ENCODE measurements around the gene ELP4.
A peak's percentile ranks its signal among the peaks of the same experiment; 100 is the strongest.
"Not testable (repeated sequence)": the region's sequence is repeated elsewhere in the genome, so short reads cannot be mapped to it uniquely, and the experiment has no call there.

Gene ELP4

GRCh38 chr11:31671681-31672080, 162.1 kb downstream of the ELP4 start:
- TF ChIP-seq CTCF (conservative IDR thresholded peaks at IDR 0.05; ENCODE audit: low read depth, low read length), result no peak
- no peak overlapping the region for H3K4me3 ChIP-seq (ENCODE audit: low read depth, low read length)

GRCh38 chr11:31673108-31673507, 163.5 kb downstream of the ELP4 start:
- DNase-seq (ENCODE audit: low read depth); H3K4me3 ChIP-seq (ENCODE audit: low read depth, low read length): not testable (repeated sequence)

More at GRCh38 chr11:31671681-31672080, 162.1 kb downstream of the ELP4 start:
- DNase-seq (ENCODE audit: low read depth), result peak; percentile 12

- H3K4me3 ChIP-seq (ENCODE audit: low read depth, low read length), result no peak overlapping the region
- peak; percentile 59 for DNase-seq (ENCODE audit: low read depth)
- no peak for TF ChIP-seq CTCF (conservative IDR thresholded peaks at IDR 0.05; ENCODE audit: low read depth, low read length)
These were observed 166.9 kb downstream of the ELP4 start for GRCh38 chr11:31676280-31676982.

GRCh38 chr11:31680770-31681169, 171.2 kb downstream of the ELP4 start:
- no peak for DNase-seq (ENCODE audit: low read depth)
- TF ChIP-seq CTCF (conservative IDR thresholded peaks at IDR 0.05; ENCODE audit: low read depth, low read length), result no peak
- H3K4me3 ChIP-seq (ENCODE audit: low read depth, low read length), result no peak overlapping the region

DNA sequence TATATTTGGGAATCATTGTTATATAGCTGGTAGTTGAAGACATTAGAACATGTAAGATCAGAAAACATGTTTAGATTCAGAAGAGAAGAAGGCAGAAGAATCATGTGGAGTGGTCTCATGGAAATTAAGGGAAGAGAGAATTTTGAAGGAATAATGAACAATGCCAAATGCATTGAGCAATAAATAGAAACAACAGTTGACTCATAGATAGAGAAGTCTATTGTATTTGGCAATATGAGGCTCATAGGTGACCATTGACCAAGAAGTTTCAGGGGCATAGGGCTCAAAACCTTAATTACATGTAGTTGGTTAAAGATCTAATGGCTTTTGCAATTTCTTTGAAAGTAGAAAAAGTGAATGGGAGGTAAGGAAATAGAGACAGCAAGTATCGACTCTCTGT, 177.7 kb downstream of the ELP4 start:
- H3K4me3 ChIP-seq (ENCODE audit: low read depth, low read length), result no peak overlapping the region
- DNase-seq (ENCODE audit: low read depth), result peak; percentile 3
- no peak for TF ChIP-seq CTCF (conservative IDR thresholded peaks at IDR 0.05; ENCODE audit: low read depth, low read length)

DNA sequence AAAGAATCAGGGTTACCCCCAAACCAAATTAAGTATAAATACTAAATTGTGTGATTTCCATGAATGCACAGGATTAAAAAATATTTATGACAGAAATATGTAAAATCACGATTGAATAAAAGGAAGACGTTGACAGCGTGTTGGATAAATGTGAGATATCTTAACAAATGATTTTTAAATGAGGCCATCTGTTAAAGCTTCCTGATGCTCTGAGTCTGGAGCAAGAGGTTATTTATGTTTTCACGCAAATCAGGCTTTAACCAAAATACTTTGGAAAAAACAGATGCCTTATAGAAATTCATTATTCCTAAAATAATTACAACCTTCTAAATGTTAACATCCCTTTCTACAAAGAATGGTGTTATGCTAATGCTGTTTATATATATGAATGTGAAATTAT, 178.3 kb downstream of the ELP4 start:
- no peak for DNase-seq (ENCODE audit: low read depth)
- TF ChIP-seq CTCF (conservative IDR thresholded peaks at IDR 0.05; ENCODE audit: low read depth, low read length), result no peak
- H3K4me3 ChIP-seq (ENCODE audit: low read depth, low read length), result no peak overlapping the region

- DNase-seq (ENCODE audit: low read depth), result no peak
- no peak overlapping the region for H3K4me3 ChIP-seq (ENCODE audit: low read depth, low read length)
- TF ChIP-seq CTCF (conservative IDR thresholded peaks at IDR 0.05; ENCODE audit: low read depth, low read length), result no peak
These were observed 180.0 kb downstream of the ELP4 start for GRCh38 chr11:31689559-31689958.
